Dermis blood vessel endothelial cell (primary cell): ENCODE results near the gene HHIPL1. TPM values are rescaled to one million over a fixed set of nuclear protein-coding genes. Genes with fewer than 3 reads are reported as not detected.
"Not testable (repeated sequence)": the region's sequence is repeated elsewhere in the genome, so short reads cannot be mapped to it uniquely, and the experiment has no call there.

Experiments used
- DNase-seq: peaks from one replicate; pipeline ENCODE4 v3.0.0; 2010
- total RNA-seq: library from RNA; depleted of rRNA; stranded (reverse); fragments of >200 nt; gene quantifications from 2 replicates; pipeline ENCODE4 v1.2.3, GENCODE V29; 2014

HHIPL1 gene
- total RNA-seq, 1 donor from 2014 or later = 1.7 TPM

GRCh38 chr14:99636487-99636886, 8.4 kb upstream of the HHIPL1 start:
- no peak for DNase-seq

GRCh38 chr14:99637624-99638023, 7.3 kb upstream of the HHIPL1 start:
- no peak for DNase-seq

DNA sequence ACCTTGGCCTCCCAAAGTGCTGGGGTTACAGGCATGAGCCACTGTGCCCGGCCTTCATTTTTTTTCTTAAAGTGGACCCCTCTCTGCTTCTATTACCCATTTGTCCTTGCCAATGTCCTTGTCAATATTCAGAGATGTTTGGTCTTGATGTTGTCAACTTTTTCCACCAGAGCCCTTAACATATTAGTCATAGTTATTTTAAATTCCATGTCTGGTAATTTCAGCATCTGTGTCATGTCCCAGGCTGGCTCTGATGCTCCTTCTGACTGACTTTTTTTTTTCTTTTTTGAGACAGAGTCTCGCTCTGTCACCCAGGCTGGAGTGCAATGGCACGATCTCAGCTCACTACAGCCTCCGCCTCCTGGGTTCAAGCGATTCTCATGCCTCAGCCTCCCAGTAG, 2.2 kb upstream of the HHIPL1 start:
- DNase-seq = not testable (repeated sequence)

GRCh38 chr14:99643343-99643742, 1.6 kb upstream of the HHIPL1 start:
- DNase-seq = no peak

DNA sequence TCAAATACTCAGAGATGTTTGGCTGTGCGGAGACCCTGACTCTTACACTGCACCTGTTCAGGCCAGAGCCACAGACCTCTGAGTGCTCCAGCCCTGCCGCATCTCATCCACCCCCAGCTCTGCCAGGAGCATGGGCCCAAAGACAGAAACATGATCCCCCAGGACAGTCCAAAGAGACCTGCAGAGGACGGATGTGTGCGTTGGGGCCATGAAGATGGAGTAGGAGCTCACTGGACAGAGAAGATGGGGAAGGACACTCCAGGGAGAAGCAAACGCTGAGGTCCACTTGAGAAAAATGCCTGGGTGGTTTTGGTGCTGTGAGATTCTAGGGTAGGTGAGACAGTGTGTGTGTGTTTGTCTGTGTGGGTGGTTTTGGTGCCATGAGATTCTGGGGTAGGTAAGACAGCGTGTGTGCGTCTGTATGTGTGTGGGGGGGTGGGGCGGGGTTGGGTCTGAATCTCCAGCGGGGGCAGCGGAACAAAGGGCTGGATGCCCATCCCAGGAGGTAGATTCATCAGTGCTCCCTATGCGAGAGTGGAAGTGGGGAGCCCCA, 818 bp upstream of the HHIPL1 start:
- no peak for DNase-seq

GRCh38 chr14:99645545-99646505, 896 bp downstream of the HHIPL1 start:
- DNase-seq = no peak

- no peak for DNase-seq
Observed at GRCh38 chr14:99647411-99647810, 2.5 kb downstream of the HHIPL1 start.

DNA sequence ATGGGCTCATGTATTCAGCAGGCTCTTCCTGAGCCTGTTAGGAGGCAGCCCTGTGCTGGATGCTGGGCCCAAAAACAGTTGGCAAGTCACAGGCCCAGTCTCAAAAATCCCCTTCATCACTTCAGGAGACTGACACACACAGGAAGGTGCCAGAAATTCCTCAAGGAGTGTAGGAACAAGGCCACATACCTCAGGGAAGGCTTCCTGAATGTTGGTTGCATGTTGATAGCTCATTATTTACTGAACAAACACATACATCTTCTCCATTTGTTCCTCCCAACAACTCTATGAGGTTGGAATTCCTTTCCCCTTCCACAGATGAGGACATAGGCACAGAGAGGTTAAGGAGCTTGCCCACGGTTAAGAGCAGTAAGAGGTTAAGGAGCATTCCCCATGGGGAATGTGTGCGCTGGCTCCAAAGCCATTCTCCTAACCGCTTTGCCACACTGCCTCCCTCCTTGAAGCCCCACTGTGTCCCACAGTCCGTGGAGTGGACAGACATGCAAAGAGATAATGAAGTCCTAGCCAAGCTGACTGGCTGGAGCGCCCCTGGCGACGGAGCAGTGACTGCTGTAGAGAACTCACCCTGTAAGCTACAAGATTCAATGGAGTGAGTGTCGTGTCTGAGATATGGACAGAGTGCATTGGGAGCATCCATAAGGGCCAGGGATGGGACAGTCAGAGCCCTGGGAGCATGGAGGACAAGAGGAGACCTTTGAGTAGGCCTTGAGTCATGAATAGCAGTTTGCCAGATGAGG, 3.3 kb downstream of the HHIPL1 start:
- peak; percentile 10 for DNase-seq

GRCh38 chr14:99649219-99649618, 4.3 kb downstream of the HHIPL1 start:
- DNase-seq = no peak

DNA sequence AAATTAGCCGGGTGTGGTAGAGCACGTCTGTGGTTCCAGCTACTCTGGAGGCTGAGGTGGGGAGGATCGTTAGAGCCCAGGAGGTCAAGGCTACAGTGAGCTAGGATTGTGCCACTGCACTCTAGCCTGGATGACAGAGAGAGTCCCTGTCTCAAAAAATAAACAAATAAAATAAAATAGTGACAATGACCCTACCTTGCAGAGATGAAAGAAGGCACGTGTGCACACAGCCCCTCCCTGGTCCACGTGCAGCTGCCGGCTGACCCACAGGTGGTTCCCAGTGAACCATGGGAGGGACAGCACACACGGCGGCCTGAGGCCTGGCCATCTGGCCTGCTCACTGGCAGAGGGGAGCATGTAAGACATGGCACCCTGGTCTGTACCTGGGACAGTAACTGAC, 4.7 kb downstream of the HHIPL1 start:
- DNase-seq = no peak

GRCh38 chr14:99650189-99650588, 5.3 kb downstream of the HHIPL1 start:
- no peak for DNase-seq

GRCh38 chr14:99651953-99652746, 7.2 kb downstream of the HHIPL1 start:
- DNase-seq = no peak

GRCh38 chr14:99654235-99654985, 9.5 kb downstream of the HHIPL1 start:
- no peak for DNase-seq

- DNase-seq = no peak
Observed at GRCh38 chr14:99655521-99655920, 10.6 kb downstream of the HHIPL1 start.

DNA sequence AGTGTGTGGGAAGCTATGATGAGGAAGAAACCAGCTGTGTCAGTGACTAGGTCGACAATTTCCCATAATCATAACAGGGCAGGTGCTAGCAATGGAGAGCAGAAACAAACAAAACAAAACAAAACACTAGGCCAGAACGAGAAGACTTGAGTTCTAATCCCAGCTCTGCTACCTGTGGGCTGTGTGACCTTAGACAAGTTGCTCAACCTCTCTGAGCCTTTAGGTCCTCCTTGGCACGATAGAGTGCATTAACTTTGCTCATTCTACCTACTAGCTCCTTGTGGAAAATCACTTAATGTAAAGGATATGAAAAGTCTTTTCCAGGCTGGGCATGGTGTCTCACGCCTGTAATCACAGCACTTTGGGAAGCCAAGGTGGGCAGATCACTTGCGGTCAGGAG, 11.2 kb downstream of the HHIPL1 start:
- DNase-seq = no peak

GRCh38 chr14:99657645-99658155, 12.8 kb downstream of the HHIPL1 start:
- no peak for DNase-seq

- no peak for DNase-seq
Observed at GRCh38 chr14:99658218-99658845, 13.4 kb downstream of the HHIPL1 start.

GRCh38 chr14:99659333-99659741, 14.4 kb downstream of the HHIPL1 start:
- DNase-seq = peak; percentile 30

GRCh38 chr14:99660006-99660566, 15.2 kb downstream of the HHIPL1 start:
- DNase-seq = no peak

GRCh38 chr14:99660794-99661193, 15.9 kb downstream of the HHIPL1 start:
- DNase-seq = no peak

DNA sequence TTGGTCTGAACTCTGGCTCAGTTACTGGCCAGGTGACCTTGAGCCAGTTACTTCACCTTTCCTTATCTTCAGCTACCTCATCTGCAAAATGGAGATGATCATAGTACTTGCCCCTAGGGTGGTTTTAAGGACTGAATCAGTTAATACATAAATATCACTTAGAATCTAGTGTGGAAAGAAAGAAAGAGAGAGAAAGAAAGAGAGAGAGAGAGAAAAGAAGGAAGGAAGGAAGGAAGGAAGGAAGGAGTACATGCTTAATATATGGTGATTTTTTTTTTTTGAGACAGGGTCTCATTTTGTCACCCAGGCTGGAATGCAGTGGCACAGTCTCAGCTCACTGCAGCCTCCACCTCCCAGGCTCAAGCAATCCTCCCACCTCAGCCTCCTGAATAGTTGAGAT, 16.3 kb downstream of the HHIPL1 start:
- not testable (repeated sequence) for DNase-seq
